22Rv1 (cell line): ENCODE data around the gene GAS6.

Experiments
- ZFX ChIP-seq: fragments of 450-650 bp; IDR thresholded peaks from 2 replicates; pipeline ENCODE4 v1.6.1; 2017; ENCODE audit warnings: antibody characterized with exemption, borderline replicate concordance
- TF ChIP-seq, protein P1 (sequence below): fragments of 450-650 bp; IDR thresholded peaks from 2 replicates; pipeline ENCODE4 v1.5.1; 2017; ENCODE audit warnings: mild to moderate bottlenecking

DNA sequence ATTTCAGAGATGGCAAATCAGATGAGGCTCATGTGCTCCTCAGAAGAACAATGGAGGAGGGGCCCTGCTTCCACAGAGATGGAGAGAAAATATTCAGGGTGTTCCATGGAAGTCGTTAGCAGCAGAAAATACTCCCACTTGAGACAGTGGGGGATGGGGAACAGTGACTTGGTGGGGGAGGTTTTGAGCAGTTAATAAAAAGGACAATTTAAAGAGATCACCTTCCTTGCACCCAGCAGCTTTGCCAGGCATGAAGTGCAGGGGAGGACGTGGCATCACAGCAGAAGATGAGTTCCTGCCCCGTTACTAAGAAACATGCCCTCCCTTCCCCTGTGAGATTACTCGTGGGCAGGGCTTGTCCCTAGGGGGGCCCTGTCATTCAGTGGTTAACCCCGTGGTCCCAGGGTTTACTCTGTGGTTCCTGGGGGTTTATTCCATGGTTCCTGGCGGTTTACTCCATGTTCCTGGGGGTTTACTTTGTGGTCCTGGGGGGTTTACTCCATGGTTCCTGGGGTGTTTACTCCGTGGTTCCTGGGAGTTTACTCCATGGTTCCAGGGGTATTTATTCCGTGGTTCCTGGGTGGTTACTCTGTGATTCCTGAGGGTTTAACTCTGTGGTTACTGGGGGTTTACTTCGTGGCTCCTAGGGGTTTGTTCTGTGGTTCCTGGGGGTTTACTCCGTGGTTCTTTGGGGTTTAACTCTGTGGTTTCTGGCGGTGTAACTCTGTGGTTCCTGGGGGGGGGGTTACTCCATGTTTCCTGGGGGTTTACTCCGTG, 55.6 kb downstream of the GAS6 start:
- TF ChIP-seq, protein P1, sequence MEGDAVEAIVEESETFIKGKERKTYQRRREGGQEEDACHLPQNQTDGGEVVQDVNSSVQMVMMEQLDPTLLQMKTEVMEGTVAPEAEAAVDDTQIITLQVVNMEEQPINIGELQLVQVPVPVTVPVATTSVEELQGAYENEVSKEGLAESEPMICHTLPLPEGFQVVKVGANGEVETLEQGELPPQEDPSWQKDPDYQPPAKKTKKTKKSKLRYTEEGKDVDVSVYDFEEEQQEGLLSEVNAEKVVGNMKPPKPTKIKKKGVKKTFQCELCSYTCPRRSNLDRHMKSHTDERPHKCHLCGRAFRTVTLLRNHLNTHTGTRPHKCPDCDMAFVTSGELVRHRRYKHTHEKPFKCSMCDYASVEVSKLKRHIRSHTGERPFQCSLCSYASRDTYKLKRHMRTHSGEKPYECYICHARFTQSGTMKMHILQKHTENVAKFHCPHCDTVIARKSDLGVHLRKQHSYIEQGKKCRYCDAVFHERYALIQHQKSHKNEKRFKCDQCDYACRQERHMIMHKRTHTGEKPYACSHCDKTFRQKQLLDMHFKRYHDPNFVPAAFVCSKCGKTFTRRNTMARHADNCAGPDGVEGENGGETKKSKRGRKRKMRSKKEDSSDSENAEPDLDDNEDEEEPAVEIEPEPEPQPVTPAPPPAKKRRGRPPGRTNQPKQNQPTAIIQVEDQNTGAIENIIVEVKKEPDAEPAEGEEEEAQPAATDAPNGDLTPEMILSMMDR, result no peak
- TF ChIP-seq ZFX, result no peak
